CD4-positive, alpha-beta T cell treated with Interleukin-4 for 4 hours (primary cell): Measurements from ENCODE around the gene AQP4.

Experiments used
- DNase-seq: peaks from one replicate; pipeline ENCODE4 v3.0.0-alpha.2; 2020

Gene AQP4

GRCh38 chr18:26865557-26865956, at the start of gene AQP4:
Gene AQP4 (minus strand): TSS chr18:26865707. CDS start chr18:26865689, 18 bp downstream.
- no peak for DNase-seq

- DNase-seq, result no peak
Observed at GRCh38 chr18:26911840-26912239, 46.3 kb upstream of the AQP4 start.

- DNase-seq, result no peak
Observed at GRCh38 chr18:26909599-26910290, 44.2 kb upstream of the AQP4 start.

- no peak for DNase-seq
Observed at GRCh38 chr18:26908906-26909305, 43.4 kb upstream of the AQP4 start.

GRCh38 chr18:26902291-26902690, 36.8 kb upstream of the AQP4 start:
- no peak for DNase-seq

- no peak for DNase-seq
Observed at GRCh38 chr18:26901020-26901419, 35.5 kb upstream of the AQP4 start.

GRCh38 chr18:26894426-26894825, 28.9 kb upstream of the AQP4 start:
- no peak for DNase-seq

GRCh38 chr18:26893996-26894395, 28.5 kb upstream of the AQP4 start:
- DNase-seq, result no peak

- no peak for DNase-seq
Observed at GRCh38 chr18:26888259-26888658, 22.8 kb upstream of the AQP4 start.

GRCh38 chr18:26875040-26875654, 9.6 kb upstream of the AQP4 start:
- DNase-seq, result no peak

- no peak for DNase-seq
Observed at GRCh38 chr18:26874283-26874682, 8.8 kb upstream of the AQP4 start.

GRCh38 chr18:26869640-26870039, 4.1 kb upstream of the AQP4 start:
- no peak for DNase-seq

GRCh38 chr18:26868968-26869586, 3.6 kb upstream of the AQP4 start:
- no peak for DNase-seq

GRCh38 chr18:26867471-26867870, 2.0 kb upstream of the AQP4 start:
- no peak for DNase-seq

GRCh38 chr18:26864658-26865057, 849 bp downstream of the AQP4 start:
- no peak for DNase-seq

- no peak for DNase-seq
Observed at GRCh38 chr18:26863921-26864497, 1.5 kb downstream of the AQP4 start.

GRCh38 chr18:26863122-26863879, 2.2 kb downstream of the AQP4 start:
- no peak for DNase-seq

GRCh38 chr18:26862084-26862483, 3.4 kb downstream of the AQP4 start:
- no peak for DNase-seq

GRCh38 chr18:26854292-26854881, 11.1 kb downstream of the AQP4 start:
- DNase-seq, result no peak

- DNase-seq, result no peak
Observed at GRCh38 chr18:26853401-26853800, 12.1 kb downstream of the AQP4 start.

- DNase-seq, result no peak
Observed at GRCh38 chr18:26843760-26844159, 21.7 kb downstream of the AQP4 start.

- DNase-seq, result no peak
Observed at GRCh38 chr18:26840965-26841364, 24.5 kb downstream of the AQP4 start.

- DNase-seq, result no peak
Observed at GRCh38 chr18:26839609-26840008, 25.9 kb downstream of the AQP4 start.
